Heart left ventricle (tissue), 16 donors: ENCODE measurements around the gene ACADVL. TPM values are rescaled to one million over a fixed set of nuclear protein-coding genes. Genes with fewer than 3 reads are reported as not detected.
A peak's percentile ranks its signal among the peaks of the same experiment; 100 is the strongest.
"Not testable (repeated sequence)": the region's sequence is repeated elsewhere in the genome, so short reads cannot be mapped to it uniquely, and the experiment has no call there.

ENCODE experiments used
- ATAC-seq, 4 donors: fragments of 200-7000 bp; cut with Tn5 transposase; one replicate each; pipeline ENCODE4 v1.9.1; 2020 to 2022; ENCODE audit warnings: moderate library complexity in 4 of 4, mild to moderate bottlenecking in 3 of 4, moderate number of reproducible peaks in 1 of 4
- DNase-seq, 5 donors: peaks; one replicate each; pipeline ENCODE4 v3.0.0-alpha.2; 2020
- H3K27ac ChIP-seq, 12 donors: fragments of 200-600 bp; sonication (generic) in 4 of 12; one replicate each; pipeline versions ENCODE4 v1.5.0 to v1.8.0; 2016 to 2022; ENCODE audit warnings: mild to moderate bottlenecking in 2 of 12
- H3K27me3 ChIP-seq, 9 donors: fragments of 200-600 bp; sonication (generic) in 2 of 9; one replicate each; pipeline versions ENCODE4 v1.5.1 to v1.8.0; 2016 to 2022; ENCODE audit warnings: mild to moderate bottlenecking in 3 of 9
- H3K36me3 ChIP-seq, 9 donors: fragments of 200-600 bp; sonication (generic) in 2 of 9; one replicate each; pipeline versions ENCODE4 v1.5.0 to v1.8.0; 2018 to 2022; ENCODE audit warnings: mild to moderate bottlenecking in 2 of 9
- H3K4me1 ChIP-seq, 12 donors: fragments of 200-600 bp; sonication (generic) in 4 of 12; one replicate each; pipeline versions ENCODE4 v1.5.0 to v1.8.0; 2016 to 2022; ENCODE audit warnings: mild to moderate bottlenecking in 3 of 12
- H3K4me3 ChIP-seq, 12 donors: fragments of 200-600 bp; sonication (generic) in 4 of 12; one replicate each; pipeline versions ENCODE4 v1.5.0 to v1.8.0; 2017 to 2022; ENCODE audit warnings: mild to moderate bottlenecking in 9 of 12, moderate library complexity in 4 of 12
- H3K9me3 ChIP-seq, 12 donors: fragments of 200-600 bp; sonication (generic) in 4 of 12; one replicate each; pipeline versions ENCODE4 v1.5.0 to v1.8.0; 2016 to 2022; ENCODE audit warnings: mild to moderate bottlenecking in 1 of 12
- CTCF ChIP-seq, 12 donors: fragments of 200-600 bp; sonication (generic) in 4 of 12; IDR thresholded peaks; one replicate each; pipeline versions ENCODE4 v1.5.0 to v1.8.0; 2018 to 2022; ENCODE audit warnings: antibody characterized with exemption in 12 of 12, mild to moderate bottlenecking in 5 of 12
- POLR2A ChIP-seq, 2 donors: fragments of 450-650 bp; IDR thresholded peaks; one replicate each; pipeline ENCODE4 v1.6.1; 2017; ENCODE audit warnings: antibody characterized with exemption in 2 of 2, mild to moderate bottlenecking in 2 of 2, moderate library complexity in 2 of 2
- WGBS, 4 donors: extraction: QIAGEN DNeasy Blood & Tissue Kit in 2 of 4; methylation state at CpG; one replicate each; pipeline versions ENCODE4 v1.1.5 to v1.1.7; 2013 to 2018; 5-methylcytosine and 5-hydroxymethylcytosine counted together
- intact Hi-C, 10 donors: fragments of 100-400 bp; cut with DNase I; formaldehyde crosslinking; loops; one replicate each; pipeline versions ENCODE4 v1.11.1 to v1.14.2; 2022
- polyA plus RNA-seq, 2 donors: library from polyadenylated mRNA; stranded (reverse); fragments of 200-250 nt; gene quantifications; one replicate each; pipeline ENCODE4 v1.2.3, GENCODE V29; 2013
- total RNA-seq, 9 donors: library from RNA; depleted of rRNA in 2 of 9; stranded (reverse); fragments of >200 nt in 2 of 9; fragmentation: NEBNext Ultra II Directional in 3 of 9; extraction: Animal tissue kit (Norgen Biotek cat#: 25700) in 3 of 9; gene quantifications; one replicate each; pipeline versions ENCODE4 v1.1.0 to v1.2.4, GENCODE V29; 2016 to 2023
- donor health status: ischemic (EF 13 %, LVEDD 7.1; RV severe dilation, severe dysfunction).
- donor health status: healthy with polysubstance abuse.
- donor health status: DM: no; HTN: yes; CAD: no.
- donor health status: DM: no; HTN: no; CAD: no.
- donor health status: ischemic (EF 25% LVEDD 6.9; RV normal size, moderate dysfunction).
- donor health status: ischemic (EF 25% LVEDD 5.7; RV mildly dilated, moderate dysfunction).
- donor health status: healthy.
- donor health status: DM: yes; HTN: yes; CAD: no.
- donor health status: ischemic (EF 35%, LVEDD 5.7; RV mildly dilated, moderate dysfunction).
- donor health status: nonischemic (EF 11% LVEDD 7.7; RV severe dilation, severe dysfunction).
- donor health status: DM: yes; HTN: yes; CAD: no.
- donor health status: PGD.
- donor health status: ischemic (EF 29% LVEDD 5.4; RV normal size, mild dysfunction).
- donor health status: nonischemic (EF 23%, LVEDD 6.1; RV moderate dilation, normal function).

Gene ACADVL
- total and polyA plus RNA-seq, 11 donors, result 601 to 2,758 (median 1,385) TPM

GRCh38 chr17:7179317-7180254 lies 40.2 kb upstream of the ACADVL start, which contains the start of gene ASGR1:
ASGR1 (minus strand) TSS chr17:7179370; CDS start chr17:7178563, 807 bp downstream.
- peaks cover 0 to 22% (median 12%) of the 10 kb centered on the region in 9 donors for H3K27me3 ChIP-seq
- DNase-seq, result no peak
- peaks cover 0 to 19% (median 10%) of the 10 kb centered on the region in 12 donors for H3K4me1 ChIP-seq
- 57 to 64% (median 58%) methylated on average over 15 to 20 of the region's 20 CpGs for WGBS, 4 donors
- no peak within 1 kb of the TSS for H3K27ac ChIP-seq
- intact Hi-C loops, result loop anchor here in 2 of 10 donors (5.0 kb wide), 1 partner anchor 127 kb away; no protein-coding TSS in a partner anchor
- no peaks in the 10 kb centered on the region for H3K36me3 ChIP-seq
- H3K4me3 ChIP-seq, result peak within 1 kb of the TSS in 4 of 12 donors; percentile 50 to 56 (median 54)
- no peaks in the 10 kb centered on the region for H3K9me3 ChIP-seq
- ATAC-seq, result no peak
- no peak for TF ChIP-seq CTCF (IDR thresholded peaks at IDR 0.05)
- TF ChIP-seq POLR2A (IDR thresholded peaks at IDR 0.05), result no peak

GRCh38 chr17:7182101-7182500 lies 37.6 kb upstream of the ACADVL start:
- intact Hi-C loops, H3K9me3 ChIP-seq, DNase-seq, H3K27ac ChIP-seq, H3K4me3 ChIP-seq, H3K36me3 ChIP-seq, ATAC-seq: not testable (repeated sequence)
- Histone ChIP-seq H3K4me1 (peaks cover 0 to 14% (median 8%) of the 10 kb centered on the region in 12 donors), H3K27me3 (peaks cover 0 to 12% (median 6%) of the 10 kb centered on the region in 9 donors)
- WGBS, 4 donors, result 96 to 100% (median 97%) methylated on average over 2 of the region's 2 CpGs

- Histone ChIP-seq H3K4me1 (no peaks in the 10 kb centered on the region), H3K9me3 (no peaks in the 10 kb centered on the region), H3K27ac (no peak overlapping the region), H3K4me3 (no peak overlapping the region), H3K36me3 (no peaks in the 10 kb centered on the region), H3K27me3 (peaks cover 0 to 1% (median 0%) of the 10 kb centered on the region in 9 donors)
- ATAC-seq (peak in 1 of 4 donors; percentile 13), DNase-seq (no peak)
- WGBS, 4 donors, result 84 to 92% (median 88%) methylated on average over 7 of the region's 7 CpGs
- intact Hi-C loops, result no loop called here
- TF ChIP-seq CTCF (IDR thresholded peaks at IDR 0.05) (no peak), POLR2A (IDR thresholded peaks at IDR 0.05) (no peak)
Observed at GRCh38 chr17:7183433-7184090, 36.2 kb upstream of the ACADVL start.

DNA sequence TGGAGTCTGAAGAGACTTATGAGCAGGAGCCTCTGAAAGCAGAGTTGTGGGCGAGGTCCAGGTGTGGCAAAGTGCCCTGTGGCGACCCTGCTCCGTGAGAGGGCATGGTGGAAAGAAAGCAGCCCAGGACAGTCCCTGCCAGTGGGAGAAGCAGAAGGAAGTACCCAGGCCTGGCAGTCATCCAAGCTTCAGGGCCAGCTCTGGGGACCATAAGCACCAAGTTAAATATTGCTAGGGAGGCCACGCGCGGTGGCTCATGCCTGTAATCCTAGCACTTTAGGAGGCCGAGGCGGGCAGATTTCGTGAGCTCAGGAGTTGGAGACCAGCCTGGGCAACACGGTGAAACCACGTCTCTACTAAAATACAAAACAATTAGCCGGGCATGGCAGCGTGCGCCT lies 35.6 kb upstream of the ACADVL start:
- no peak overlapping the region for H3K4me3 ChIP-seq

DNA sequence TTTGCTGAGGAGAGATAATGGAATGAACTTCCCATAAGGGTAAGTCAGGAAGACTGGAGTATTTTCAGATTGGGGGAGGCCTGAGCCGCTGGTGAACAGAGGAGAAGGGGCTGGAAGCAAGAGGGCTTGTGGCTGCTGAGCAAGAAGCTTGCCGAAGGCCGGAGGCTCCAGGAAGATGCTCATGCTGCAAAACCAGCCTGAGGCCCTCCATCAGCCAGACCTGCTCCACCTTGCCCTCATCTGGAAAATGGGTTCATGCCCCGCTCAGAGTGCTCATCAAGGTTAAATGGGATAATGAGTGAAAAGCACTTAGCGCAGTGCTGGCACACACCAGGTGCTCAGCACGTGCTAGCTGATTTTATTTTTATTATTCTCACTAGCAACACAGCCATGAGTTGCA lies 35.1 kb upstream of the ACADVL start:
- Histone ChIP-seq H3K4me1 (no peaks in the 10 kb centered on the region), H3K27ac (no peak overlapping the region), H3K27me3 (no peaks in the 10 kb centered on the region), H3K36me3 (no peaks in the 10 kb centered on the region), H3K9me3 (no peaks in the 10 kb centered on the region), H3K4me3 (no peak overlapping the region)
- DNase-seq (no peak), ATAC-seq (no peak)
- 89 to 93% (median 90%) methylated on average over 6 of the region's 6 CpGs for WGBS, 4 donors
- intact Hi-C loops, result no loop called here
- no peak for TF ChIP-seq CTCF (IDR thresholded peaks at IDR 0.05)
- TF ChIP-seq POLR2A (IDR thresholded peaks at IDR 0.05), result no peak

More for the DNA sequence above, 35.6 kb upstream of the ACADVL start:
- ATAC-seq (peak in 3 of 4 donors; percentile 17 to 55 (median 33)), DNase-seq (peak in 2 of 5 donors; percentile 57 to 65)
- Histone ChIP-seq H3K27ac (no peak overlapping the region), H3K27me3 (no peaks in the 10 kb centered on the region), H3K4me1 (no peaks in the 10 kb centered on the region), H3K9me3 (no peaks in the 10 kb centered on the region), H3K36me3 (no peaks in the 10 kb centered on the region)
- intact Hi-C loops, result no loop called here
- 70 to 79% (median 76%) methylated on average over 12 to 14 of the region's 14 CpGs for WGBS, 4 donors
- no peak for TF ChIP-seq POLR2A (IDR thresholded peaks at IDR 0.05)
